Muscle of leg (tissue), 11 donors: Measurements from ENCODE around the gene NSF. TPM values are rescaled to one million over a fixed set of nuclear protein-coding genes. Genes with fewer than 3 reads are reported as not detected.
"Not testable (repeated sequence)": the region's sequence is repeated elsewhere in the genome, so short reads cannot be mapped to it uniquely, and the experiment has no call there.

Experiments used
- DNase-seq: peaks from one replicate; pipeline ENCODE4 v3.0.0; 2013
- H3K27ac ChIP-seq: one replicate; pipeline ENCODE4 v1.5.1; 2013; ENCODE audit warnings: mild to moderate bottlenecking, low read length, control low read depth
- H3K27me3 ChIP-seq: one replicate; pipeline ENCODE4 v1.6.1; 2013; ENCODE audit warnings: low read length; ENCODE audit not compliant: control insufficient read depth, insufficient read depth
- H3K36me3 ChIP-seq: one replicate; pipeline ENCODE4 v1.6.1; 2013; ENCODE audit warnings: low read length; ENCODE audit not compliant: control insufficient read depth, insufficient read depth
- H3K4me1 ChIP-seq: one replicate; pipeline ENCODE4 v1.6.1; 2013; ENCODE audit warnings: low read length; ENCODE audit not compliant: control insufficient read depth, insufficient read depth
- H3K4me3 ChIP-seq: one replicate; pipeline ENCODE4 v1.5.1; 2013; ENCODE audit warnings: low read length, control low read depth
- H3K9me3 ChIP-seq: replicated peaks from 2 replicates; pipeline ENCODE4 v1.6.1; 2013; ENCODE audit warnings: low read depth, low read length; ENCODE audit not compliant: control insufficient read depth
- WGBS: methylation state at CpG from one replicate; pipeline ENCODE4 v1.1.5; 2013; ENCODE audit warnings: missing lambda C conversion rate; ENCODE audit not compliant: insufficient coverage; 5-methylcytosine and 5-hydroxymethylcytosine counted together
- polyA plus RNA-seq, 8 donors: library from polyadenylated mRNA; unstranded; fragments of 120-200 nt; gene quantifications; one replicate each; pipeline versions ENCODE4 v1.2.1 to v1.2.3, GENCODE V29; 2013; ENCODE audit warnings: inconsistent platforms in 1 of 8, low replicate concordance in 1 of 8; ENCODE audit not compliant: insufficient read length in 8 of 8, insufficient read depth in 1 of 8
- total RNA-seq: library from RNA; stranded (reverse); fragments of 120-200 nt; gene quantifications from one replicate; pipeline ENCODE4 v1.2.4, GENCODE V29; 2013

NSF gene
- total and polyA plus RNA-seq, 9 donors: 13.6 to 27.2 (median 19.1) TPM

- H3K4me1 ChIP-seq, H3K27ac ChIP-seq, H3K4me3 ChIP-seq, H3K27me3 ChIP-seq, H3K36me3 ChIP-seq, H3K9me3 ChIP-seq, DNase-seq: not testable (repeated sequence)
- no CpG with 5 or more reads among the region's 5 CpGs for WGBS
Observed at GRCh38 chr17:46658235-46658634, 67.8 kb downstream of the NSF start.

GRCh38 chr17:46659702-46660101 is 69.2 kb downstream of the NSF start:
- H3K4me3 ChIP-seq, H3K4me1 ChIP-seq, H3K36me3 ChIP-seq, DNase-seq, H3K27ac ChIP-seq, H3K27me3 ChIP-seq, H3K9me3 ChIP-seq: not testable (repeated sequence)
- WGBS: no CpG with 5 or more reads among the region's 4 CpGs

- H3K27ac ChIP-seq, H3K36me3 ChIP-seq, H3K4me3 ChIP-seq, H3K4me1 ChIP-seq, H3K9me3 ChIP-seq, H3K27me3 ChIP-seq, DNase-seq: not testable (repeated sequence)
- no CpG with 5 or more reads among the region's 1 CpG for WGBS
Observed at GRCh38 chr17:46663123-46663522, 72.7 kb downstream of the NSF start.

- not testable (repeated sequence) for H3K9me3 ChIP-seq, H3K4me3 ChIP-seq, H3K4me1 ChIP-seq, DNase-seq, H3K27ac ChIP-seq, H3K36me3 ChIP-seq, H3K27me3 ChIP-seq
- WGBS: no CpG with 5 or more reads among the region's 2 CpGs
Observed at GRCh38 chr17:46663552-46663951, 73.1 kb downstream of the NSF start.

GRCh38 chr17:46665969-46666368 is 75.5 kb downstream of the NSF start:
- no CpG with 5 or more reads among the region's 5 CpGs for WGBS
- not testable (repeated sequence) for H3K27ac ChIP-seq, H3K4me1 ChIP-seq, H3K4me3 ChIP-seq, H3K27me3 ChIP-seq, H3K9me3 ChIP-seq, H3K36me3 ChIP-seq, DNase-seq

DNA sequence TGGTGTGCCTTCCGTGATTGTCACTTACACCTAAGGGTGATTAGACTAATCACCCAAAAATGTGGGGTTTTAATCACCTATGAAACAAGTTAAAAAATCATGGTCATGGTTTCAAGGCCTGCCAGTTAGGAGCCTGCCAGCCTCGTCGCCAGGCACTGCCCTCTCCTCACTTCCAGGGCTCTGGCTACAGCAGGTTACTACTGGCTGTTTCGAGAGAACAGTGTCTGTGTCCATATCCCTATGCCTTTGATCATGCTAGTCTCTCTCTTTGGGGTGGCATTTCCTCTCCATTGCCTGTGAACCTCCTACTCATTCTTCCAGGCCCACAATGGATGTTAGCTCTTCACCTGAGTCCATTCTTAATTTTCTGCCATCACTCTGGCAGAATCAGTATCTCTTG is 80.3 kb downstream of the NSF start:
- no CpG with 5 or more reads among the region's 4 CpGs for WGBS
- H3K4me1 ChIP-seq, DNase-seq, H3K9me3 ChIP-seq, H3K36me3 ChIP-seq, H3K27ac ChIP-seq, H3K27me3 ChIP-seq, H3K4me3 ChIP-seq: not testable (repeated sequence)

GRCh38 chr17:46672777-46673176 is 82.3 kb downstream of the NSF start:
- H3K4me1 ChIP-seq, H3K9me3 ChIP-seq, H3K27me3 ChIP-seq, H3K27ac ChIP-seq, H3K36me3 ChIP-seq, H3K4me3 ChIP-seq, DNase-seq: not testable (repeated sequence)
- no CpG with 5 or more reads among the region's 2 CpGs for WGBS

DNA sequence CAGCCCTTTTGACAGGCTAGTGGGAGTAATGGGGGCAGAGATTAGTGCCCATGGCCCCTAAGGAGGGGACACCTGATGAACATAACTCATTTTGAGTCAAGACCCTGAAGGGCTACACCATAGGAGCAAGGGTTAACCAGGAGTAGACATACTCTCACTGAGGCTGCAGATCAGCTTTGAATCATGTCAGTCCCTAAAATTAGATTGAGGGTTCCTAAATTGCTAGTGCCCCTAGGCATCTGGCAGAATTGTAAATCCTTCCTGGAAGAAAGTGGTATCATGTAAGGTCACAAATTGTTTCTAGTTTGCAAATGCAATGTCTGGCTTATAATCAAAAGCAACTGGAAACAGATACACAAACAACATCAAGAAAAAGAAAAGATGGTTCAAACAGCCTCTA is 87.3 kb downstream of the NSF start:
- not testable (repeated sequence) for H3K36me3 ChIP-seq, DNase-seq, H3K4me3 ChIP-seq, H3K9me3 ChIP-seq, H3K27ac ChIP-seq, H3K4me1 ChIP-seq, H3K27me3 ChIP-seq

- H3K9me3 ChIP-seq, H3K4me1 ChIP-seq, H3K27ac ChIP-seq, H3K27me3 ChIP-seq, H3K4me3 ChIP-seq, H3K36me3 ChIP-seq, DNase-seq: not testable (repeated sequence)
- no CpG with 5 or more reads among the region's 2 CpGs for WGBS
Observed at GRCh38 chr17:46683653-46684052, 93.2 kb downstream of the NSF start.

DNA sequence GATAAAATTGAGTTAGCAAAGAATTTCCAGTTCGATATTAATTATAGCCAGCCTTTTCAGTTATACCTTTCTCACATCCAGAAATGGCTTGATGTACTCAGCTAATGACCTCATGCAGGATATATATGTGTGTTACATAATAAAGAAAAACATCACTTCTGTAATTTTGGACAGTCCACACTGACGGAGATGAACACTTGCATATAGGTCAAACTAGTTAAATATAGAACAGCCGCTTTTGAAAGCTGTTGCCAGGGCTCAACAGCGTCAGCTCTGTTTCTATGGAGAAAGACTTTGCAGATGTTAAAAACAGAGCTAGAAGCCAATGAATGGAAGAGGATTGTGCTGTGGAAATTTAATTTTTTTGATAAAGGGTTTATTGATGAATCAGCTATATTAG is 94.8 kb downstream of the NSF start:
- WGBS: no CpG with 5 or more reads among the region's 4 CpGs
- not testable (repeated sequence) for H3K36me3 ChIP-seq, H3K4me1 ChIP-seq, H3K9me3 ChIP-seq, H3K27me3 ChIP-seq, H3K4me3 ChIP-seq, H3K27ac ChIP-seq
- DNase-seq: peak; percentile 78

DNA sequence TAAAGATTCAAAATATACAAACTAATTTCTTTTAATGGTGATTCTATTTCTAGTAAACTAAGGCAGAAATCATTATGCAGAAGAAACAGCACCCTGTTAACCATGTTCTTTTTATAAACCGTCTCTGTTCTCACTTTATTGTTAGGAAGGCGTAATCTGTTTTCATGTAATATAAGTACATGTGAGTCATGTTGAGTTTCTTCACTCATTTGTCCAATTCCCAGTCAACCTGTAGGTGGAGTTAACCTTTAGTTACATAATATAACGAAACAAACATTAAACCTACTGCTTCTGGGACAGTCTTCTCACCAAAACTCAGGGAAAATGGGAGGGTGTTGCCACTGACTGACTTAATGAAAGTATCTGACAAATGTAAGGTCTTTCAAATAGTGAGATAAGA is 101.7 kb downstream of the NSF start:
- not testable (repeated sequence) for H3K9me3 ChIP-seq

More for the DNA sequence above, 101.7 kb downstream of the NSF start:
- not testable (repeated sequence) for H3K36me3 ChIP-seq, H3K27me3 ChIP-seq, H3K4me1 ChIP-seq, DNase-seq, H3K4me3 ChIP-seq, H3K27ac ChIP-seq
- WGBS: no CpG with 5 or more reads among the region's 3 CpGs
